Bronchial epithelial cell (primary cell): Measurements from ENCODE around the gene TRIM59. TPM values are rescaled to one million over a fixed set of nuclear protein-coding genes. Genes with fewer than 3 reads are reported as not detected.
"Not testable (repeated sequence)": the region's sequence is repeated elsewhere in the genome, so short reads cannot be mapped to it uniquely, and the experiment has no call there.

Experiments
- DNase-seq: peaks from one replicate; pipeline ENCODE4 v3.0.0-alpha.2; 2010; ENCODE audit warnings: low read depth
- FAIRE-seq: peaks from 2 replicates; lab custom pipeline; 2011; peaks lifted over from hg19 to GRCh38; lab: Jason Lieb, UNC
- H3K27me3 ChIP-seq: 2 replicates; pipeline ENCODE4 v1.5.1; 2011; ENCODE audit warnings: low read length; ENCODE audit not compliant: control insufficient read depth, insufficient read depth
- H3K36me3 ChIP-seq: 2 replicates; pipeline ENCODE4 v1.5.1; 2011; ENCODE audit warnings: low read length; ENCODE audit not compliant: control insufficient read depth, insufficient read depth
- H3K4me3 ChIP-seq: 2 replicates; pipeline ENCODE4 v1.5.1; 2011; ENCODE audit warnings: mild to moderate bottlenecking, low read depth, low read length, control low read depth
- total RNA-seq: library from RNA; depleted of rRNA; stranded (reverse); fragments of >200 nt; gene quantifications from 2 replicates; pipeline ENCODE4 v1.2.1, GENCODE V29; 2014
- TF ChIP-seq, protein P1 (sequence below): IDR thresholded peaks from 2 replicates; pipeline ENCODE4 v1.5.1; 2011; ENCODE audit warnings: mild to moderate bottlenecking, moderate library complexity, low read length, control low read depth, inconsistent platforms; ENCODE audit not compliant: insufficient read depth, severe bottlenecking

TRIM59 gene
- total RNA-seq, 1 donor from 2014 or later, result 5.8 TPM

GRCh38 chr3:160455846-160456245, 6.3 kb upstream of the TRIM59 start:
- Histone ChIP-seq H3K36me3 (no peaks in the 10 kb centered on the region), H3K4me3 (no peak overlapping the region), H3K27me3 (peaks cover 3% of the 10 kb centered on the region)
- DNase-seq, result no peak
- no peak for FAIRE-seq
- TF ChIP-seq, protein P1, sequence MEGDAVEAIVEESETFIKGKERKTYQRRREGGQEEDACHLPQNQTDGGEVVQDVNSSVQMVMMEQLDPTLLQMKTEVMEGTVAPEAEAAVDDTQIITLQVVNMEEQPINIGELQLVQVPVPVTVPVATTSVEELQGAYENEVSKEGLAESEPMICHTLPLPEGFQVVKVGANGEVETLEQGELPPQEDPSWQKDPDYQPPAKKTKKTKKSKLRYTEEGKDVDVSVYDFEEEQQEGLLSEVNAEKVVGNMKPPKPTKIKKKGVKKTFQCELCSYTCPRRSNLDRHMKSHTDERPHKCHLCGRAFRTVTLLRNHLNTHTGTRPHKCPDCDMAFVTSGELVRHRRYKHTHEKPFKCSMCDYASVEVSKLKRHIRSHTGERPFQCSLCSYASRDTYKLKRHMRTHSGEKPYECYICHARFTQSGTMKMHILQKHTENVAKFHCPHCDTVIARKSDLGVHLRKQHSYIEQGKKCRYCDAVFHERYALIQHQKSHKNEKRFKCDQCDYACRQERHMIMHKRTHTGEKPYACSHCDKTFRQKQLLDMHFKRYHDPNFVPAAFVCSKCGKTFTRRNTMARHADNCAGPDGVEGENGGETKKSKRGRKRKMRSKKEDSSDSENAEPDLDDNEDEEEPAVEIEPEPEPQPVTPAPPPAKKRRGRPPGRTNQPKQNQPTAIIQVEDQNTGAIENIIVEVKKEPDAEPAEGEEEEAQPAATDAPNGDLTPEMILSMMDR, result no peak

DNA sequence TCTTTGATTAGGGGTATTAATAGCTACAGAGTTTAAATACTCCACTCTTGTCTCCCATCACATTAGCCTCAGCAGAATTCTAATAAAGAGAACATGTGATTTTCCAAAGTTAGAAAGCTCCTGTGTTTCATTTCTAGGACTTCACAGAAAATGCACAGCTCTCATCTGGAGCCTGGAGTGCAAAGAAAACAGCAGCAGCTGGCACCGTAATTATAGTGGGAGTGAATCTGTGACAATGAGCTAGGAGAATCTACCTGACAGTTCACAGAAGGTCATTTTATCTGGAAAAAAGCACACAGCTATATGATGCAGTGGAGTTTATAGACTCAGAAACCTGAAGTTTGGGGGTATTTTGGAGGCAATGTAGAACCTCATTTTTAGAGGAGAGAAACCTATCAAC, 5.4 kb upstream of the TRIM59 start:
- no peak for DNase-seq
- TF ChIP-seq, protein P1, result no peak

GRCh38 chr3:160452251-160452650, 2.7 kb upstream of the TRIM59 start:
- H3K36me3 ChIP-seq, H3K4me3 ChIP-seq, H3K27me3 ChIP-seq, FAIRE-seq, DNase-seq: not testable (repeated sequence)

More for the DNA sequence above, 5.4 kb upstream of the TRIM59 start:
- no peaks in the 10 kb centered on the region for H3K36me3 ChIP-seq
- no peak overlapping the region for H3K4me3 ChIP-seq
- FAIRE-seq, result no peak
- peaks cover 3% of the 10 kb centered on the region for H3K27me3 ChIP-seq

GRCh38 chr3:160451602-160452001, 2.0 kb upstream of the TRIM59 start:
- FAIRE-seq (no peak), DNase-seq (no peak)
- TF ChIP-seq, protein P1, result no peak
- Histone ChIP-seq H3K36me3 (peaks cover 1% of the 10 kb centered on the region), H3K4me3 (no peak overlapping the region), H3K27me3 (no peaks in the 10 kb centered on the region)

- peaks cover 1% of the 10 kb centered on the region for H3K36me3 ChIP-seq
- no peaks in the 10 kb centered on the region for H3K27me3 ChIP-seq
- TF ChIP-seq, protein P1, result no peak
- DNase-seq (no peak), FAIRE-seq (no peak)
- H3K4me3 ChIP-seq, result no peak overlapping the region
Observed at GRCh38 chr3:160450846-160451245, 1.3 kb upstream of the TRIM59 start.

DNA sequence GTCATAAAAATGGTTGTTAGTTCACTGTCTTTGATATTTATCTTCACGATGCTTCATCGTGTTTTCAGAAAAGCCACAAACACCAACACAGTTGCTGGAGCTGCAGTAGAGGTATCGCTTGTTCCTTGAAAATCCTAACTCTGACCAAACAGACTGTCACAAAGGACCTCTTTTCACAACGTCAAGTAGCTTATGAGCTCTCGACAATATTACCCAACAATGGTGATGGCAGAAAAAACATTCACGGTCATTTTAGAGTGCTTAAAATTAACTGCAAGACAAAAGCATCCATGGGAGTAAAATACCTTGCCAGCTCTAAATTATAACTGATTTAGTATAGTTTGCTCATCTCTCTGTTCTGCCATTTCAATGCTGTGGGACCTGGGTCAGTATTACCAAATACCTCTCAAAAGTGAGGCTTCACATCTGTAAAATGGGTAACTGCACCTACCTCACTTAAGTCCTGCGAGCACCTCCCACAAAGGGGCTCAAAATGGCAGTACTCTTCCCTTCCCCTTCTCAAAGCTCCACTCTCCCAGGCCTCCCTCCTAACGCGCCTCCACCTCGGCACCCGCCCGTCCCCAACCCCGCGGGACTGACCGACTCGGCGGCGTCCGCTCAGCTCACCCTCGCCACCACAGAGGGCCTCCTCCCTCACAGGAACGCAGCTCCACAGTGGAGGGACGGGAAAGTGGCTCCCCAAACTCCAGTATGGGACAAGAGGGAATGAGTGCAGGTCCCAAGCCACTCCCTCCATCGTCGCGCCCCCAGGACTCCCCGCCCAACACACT, 546 bp downstream of the TRIM59 start:
- Histone ChIP-seq H3K4me3 (peak overlapping the region; percentile 66), H3K36me3 (peaks cover 3% of the 10 kb centered on the region), H3K27me3 (no peaks in the 10 kb centered on the region)
- DNase-seq, result peak; percentile 40
- TF ChIP-seq, protein P1, result no peak
- FAIRE-seq, result no peak
